Caco-2 (cell line): ENCODE measurements around the gene ACTN4. TPM values are rescaled to one million over a fixed set of nuclear protein-coding genes. Genes with fewer than 3 reads are reported as not detected.

Experiments
- BruUV-seq: library from RNA; stranded (reverse); fragments of 400-500 nt; replicated peaks from 2 replicates; lab custom pipeline; 2021; lab: Mats Ljungman, UMichigan
- CTCF ChIA-PET: fragments of 300-600 bp; sonication (Branson Sonifier 250); formaldehyde crosslinking; loops from one replicate; lab custom pipeline; 2022; ENCODE audit warnings: antibody characterized with exemption; lab: Charles Lee
- POLR2A ChIA-PET: fragments of 300-600 bp; sonication (Branson Sonifier 250); formaldehyde crosslinking; loops from one replicate; lab custom pipeline; 2022; ENCODE audit warnings: antibody characterized with exemption; lab: Charles Lee
- DNase-seq, 2 experiments: peaks; one replicate each; pipeline versions ENCODE4 v3.0.0 to v3.0.0-alpha.2; 2020 to 2022
- H3K27me3 ChIP-seq: replicated peaks from 2 replicates; pipeline ENCODE4 v1.6.0; 2011; ENCODE audit warnings: low read length; ENCODE audit not compliant: control insufficient read depth, insufficient read depth
- H3K36me3 ChIP-seq: 2 replicates; pipeline ENCODE4 v1.5.1; 2011; ENCODE audit warnings: low read length; ENCODE audit not compliant: control insufficient read depth, insufficient read depth
- H3K4me1 ChIP-seq: fragments of 250-450 bp; sonication (Bioruptor Pico); 2 replicates; pipeline ENCODE4 v1.5.1; 2020; ENCODE audit warnings: mild to moderate bottlenecking
- H3K4me3 ChIP-seq: 2 replicates; pipeline ENCODE4 v1.5.1; 2011; ENCODE audit warnings: low read depth, mild to moderate bottlenecking, control low read depth, low read length
- H3K9me3 ChIP-seq: fragments of 250-450 bp; sonication (Bioruptor Pico); 2 replicates; pipeline ENCODE4 v1.5.1; 2020; ENCODE audit warnings: mild to moderate bottlenecking, moderate library complexity
- H3K27ac Mint-ChIP-seq: one replicate; pipeline ENCODE4 v1.8.0; 2022; ENCODE audit warnings: mixed read lengths; ENCODE audit not compliant: unreplicated experiment
- H3K27me3 Mint-ChIP-seq: one replicate; pipeline ENCODE4 v1.8.0; 2022; ENCODE audit warnings: mixed read lengths; ENCODE audit not compliant: insufficient read depth, unreplicated experiment
- H3K36me3 Mint-ChIP-seq: one replicate; pipeline ENCODE4 v1.8.0; 2022; ENCODE audit warnings: mild to moderate bottlenecking, mixed read lengths; ENCODE audit not compliant: insufficient read depth, unreplicated experiment
- H3K4me1 Mint-ChIP-seq: one replicate; pipeline ENCODE4 v1.8.0; 2022; ENCODE audit warnings: low read depth, mixed read lengths; ENCODE audit not compliant: unreplicated experiment
- H3K4me3 Mint-ChIP-seq: one replicate; pipeline ENCODE4 v1.8.0; 2022; ENCODE audit warnings: mild to moderate bottlenecking, moderate library complexity, mixed read lengths; ENCODE audit not compliant: unreplicated experiment
- H3K9me3 Mint-ChIP-seq: one replicate; pipeline ENCODE4 v1.8.0; 2022; ENCODE audit warnings: mixed read lengths; ENCODE audit not compliant: unreplicated experiment
- CTCF ChIP-seq, 2 experiments: fragments of 200-600 bp in 1 of 2; IDR thresholded peaks; 1 replicate in 1 of 2; 2 replicates in 1 of 2; pipeline versions ENCODE4 v1.5.1 to v1.8.0; 2011 to 2022; ENCODE audit warnings: antibody characterized with exemption in 1 of 2, control low read depth in 1 of 2, inconsistent platforms in 1 of 2, low read depth in 1 of 2, low read length in 1 of 2, mild to moderate bottlenecking in 1 of 2, moderate library complexity in 1 of 2; ENCODE audit not compliant: insufficient read depth in 1 of 2, severe bottlenecking in 1 of 2, unreplicated experiment in 1 of 2
- intact Hi-C: fragments of 100-400 bp; cut with micrococcal nuclease; formaldehyde crosslinking; loops from one replicate; pipeline ENCODE4 v1.10.0; 2022; ENCODE audit not compliant: unreplicated experiment
- total RNA-seq: library from RNA; stranded (reverse); gene quantifications from 2 replicates; pipeline ENCODE4 v1.2.3, GENCODE V29; 2022

Gene ACTN4
- total RNA-seq, 1 experiment from 2014 or later, result 605 TPM

- H3K27me3 Mint-ChIP-seq, result no peaks in the 10 kb centered on the region
- Histone ChIP-seq H3K4me1 (no peaks in the 10 kb centered on the region), H3K27me3 (no peaks in the 10 kb centered on the region), H3K36me3 (no peaks in the 10 kb centered on the region), H3K4me3 (no peak within 1 kb of the TSS), H3K9me3 (no peaks in the 10 kb centered on the region)
- no peak within 1 kb of the TSS for H3K27ac Mint-ChIP-seq
- H3K9me3 Mint-ChIP-seq, result no peaks in the 10 kb centered on the region
- intact Hi-C loops, result no loop called here
- DNase-seq, result no peak
- ChIA-PET CTCF (no interaction called here), POLR2A (no interaction called here)
- no peaks in the 10 kb centered on the region for H3K4me1 Mint-ChIP-seq
- H3K4me3 Mint-ChIP-seq, result no peak within 1 kb of the TSS
- no TSS peak for BruUV-seq
- no peaks in the 10 kb centered on the region for H3K36me3 Mint-ChIP-seq
- no peak for TF ChIP-seq CTCF (IDR thresholded peaks at IDR 0.05; ENCODE audit: insufficient read depth in 1 of 2, low read depth in 1 of 2, low read length in 1 of 2, severe bottlenecking in 1 of 2, unreplicated experiment in 1 of 2)
These were observed 126.2 kb downstream of the ACTN4 start, which contains the start of gene LGALS7 for GRCh38 chr19:38773469-38774177. Gene LGALS7 (minus strand): TSS chr19:38773517. CDS start chr19:38773492, 25 bp downstream.

DNA sequence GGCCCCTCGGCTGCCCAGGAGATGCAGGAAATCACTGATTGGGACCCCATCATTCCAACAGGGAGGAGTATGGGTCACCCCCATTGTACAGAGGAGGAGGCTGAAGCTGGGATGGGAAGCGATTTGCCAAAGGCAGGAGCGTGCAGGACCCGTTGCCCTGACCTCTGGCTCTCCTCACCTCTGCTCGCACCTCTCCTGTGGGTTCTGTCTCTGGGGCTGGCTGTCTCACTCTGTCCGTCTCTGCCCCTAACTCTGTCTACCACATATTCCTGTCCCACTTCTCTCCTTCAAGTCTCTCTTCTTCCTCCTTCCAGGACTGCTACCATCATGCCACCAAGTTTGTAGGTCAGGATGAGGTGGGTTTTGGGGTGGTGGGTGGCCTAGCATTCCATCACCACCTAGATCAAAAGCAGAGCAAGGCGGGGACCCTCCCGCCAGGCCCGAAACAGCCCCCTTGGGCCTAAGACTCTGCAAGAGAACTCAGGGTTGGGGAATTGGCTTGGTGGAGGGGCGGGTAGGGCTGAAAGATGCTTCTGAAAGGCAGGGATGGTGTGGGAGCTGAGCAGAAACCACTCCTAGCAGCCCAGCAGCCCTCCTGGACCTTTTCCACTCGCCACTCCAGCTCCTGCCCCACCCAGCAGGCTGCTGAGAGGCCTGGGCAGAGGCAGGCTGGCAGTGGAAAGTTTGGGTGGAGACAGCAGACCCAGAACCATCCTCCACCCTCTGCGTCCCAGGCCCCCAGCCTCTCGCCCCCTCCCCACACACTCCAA is 126.9 kb downstream of the ACTN4 start:
- intact Hi-C loops, result no loop called here
- no TSS peak for BruUV-seq
- Histone ChIP-seq H3K36me3 (no peaks in the 10 kb centered on the region), H3K27me3 (no peaks in the 10 kb centered on the region), H3K4me3 (no peak overlapping the region), H3K4me1 (no peaks in the 10 kb centered on the region), H3K9me3 (no peaks in the 10 kb centered on the region)
- no peak overlapping the region for H3K4me3 Mint-ChIP-seq
- ChIA-PET CTCF (no interaction called here), POLR2A (no interaction called here)
- no peaks in the 10 kb centered on the region for H3K36me3 Mint-ChIP-seq
- no peak for TF ChIP-seq CTCF (IDR thresholded peaks at IDR 0.05; ENCODE audit: insufficient read depth in 1 of 2, low read depth in 1 of 2, low read length in 1 of 2, severe bottlenecking in 1 of 2, unreplicated experiment in 1 of 2)
- no peak overlapping the region for H3K27ac Mint-ChIP-seq
- H3K27me3 Mint-ChIP-seq, result no peaks in the 10 kb centered on the region
- no peaks in the 10 kb centered on the region for H3K9me3 Mint-ChIP-seq
- no peak for DNase-seq
- no peaks in the 10 kb centered on the region for H3K4me1 Mint-ChIP-seq

GRCh38 chr19:38778733-38779132 is 131.3 kb downstream of the ACTN4 start:
- ChIA-PET CTCF (no interaction called here), POLR2A (no interaction called here)
- Mint-ChIP-seq H3K27me3 (no peaks in the 10 kb centered on the region), H3K9me3 (no peaks in the 10 kb centered on the region), H3K4me1 (no peaks in the 10 kb centered on the region), H3K4me3 (no peak overlapping the region), H3K27ac (no peak overlapping the region), H3K36me3 (no peaks in the 10 kb centered on the region)
- intact Hi-C loops, result no loop called here
- peaks cover under 1% of the 10 kb centered on the region for H3K4me1 ChIP-seq
- no TSS peak for BruUV-seq
- H3K9me3 ChIP-seq, result no peaks in the 10 kb centered on the region
- DNase-seq, result no peak
- no peaks in the 10 kb centered on the region for H3K27me3 ChIP-seq
- no peak for TF ChIP-seq CTCF (IDR thresholded peaks at IDR 0.05; ENCODE audit: insufficient read depth in 1 of 2, low read depth in 1 of 2, low read length in 1 of 2, severe bottlenecking in 1 of 2, unreplicated experiment in 1 of 2)
- no peak overlapping the region for H3K4me3 ChIP-seq
- no peaks in the 10 kb centered on the region for H3K36me3 ChIP-seq
